Upper lobe of right lung (tissue), 1 donor: ENCODE results near the gene RETREG2. TPM values are rescaled to one million over a fixed set of nuclear protein-coding genes. Genes with fewer than 3 reads are reported as not detected.

Source experiments
- total RNA-seq: library from RNA; stranded (reverse); fragmentation: NEBNext Ultra II Directional; extraction: Animal tissue kit (Norgen Biotek cat#: 25700); gene quantifications from one replicate; pipeline ENCODE4 v1.2.1, GENCODE V29; 2021
- donor health status: DM: no; HTN: yes; CAD: no; lungs with severe emphysema.

The RETREG2 gene
- total RNA-seq, 1 donor from 2014 or later: 79.8 TPM

Other genes starting within 250 kb of the RETREG2 start
- not detected for gene CDK5R2, start 218.6 kb upstream of the RETREG2 start, total RNA-seq
- not detected for gene FEV, start 193.1 kb upstream of the RETREG2 start, total RNA-seq
- gene CRYBA2, start 184.9 kb upstream of the RETREG2 start, total RNA-seq: not detected
- not detected for gene CFAP65, start 136.8 kb upstream of the RETREG2 start, total RNA-seq
- 0.69 TPM for gene IHH, start 117.4 kb upstream of the RETREG2 start, total RNA-seq
- 14.3 TPM for gene NHEJ1, start 17.5 kb upstream of the RETREG2 start, total RNA-seq
- 3.1 TPM for gene SLC23A3, start 8.2 kb upstream of the RETREG2 start, total RNA-seq
- 64.0 TPM for gene CNPPD1, start 1.4 kb upstream of the RETREG2 start, total RNA-seq
- 41.2 TPM for gene ZFAND2B, start 28.5 kb downstream of the RETREG2 start, total RNA-seq
- gene ABCB6, start 40.7 kb downstream of the RETREG2 start, total RNA-seq: 18.2 TPM
- 48.2 TPM for gene ATG9A, start 51.4 kb downstream of the RETREG2 start, total RNA-seq
- gene ANKZF1, start 51.5 kb downstream of the RETREG2 start, total RNA-seq: 37.6 TPM
- gene GLB1L, start 67.2 kb downstream of the RETREG2 start, total RNA-seq: 10.0 TPM
- gene STK16, start 67.2 kb downstream of the RETREG2 start, total RNA-seq: 21.4 TPM
- gene TUBA4B, start 75.0 kb downstream of the RETREG2 start, total RNA-seq: not detected
- gene TUBA4A, start 75.6 kb downstream of the RETREG2 start, total RNA-seq: 45.4 TPM
- gene DNAJB2, start 101.1 kb downstream of the RETREG2 start, total RNA-seq: 79.4 TPM
- not detected for gene PTPRN, start 131.1 kb downstream of the RETREG2 start, total RNA-seq
- gene RESP18, start 154.5 kb downstream of the RETREG2 start, total RNA-seq: not detected
- 69.9 TPM for gene DNPEP, start 209.6 kb downstream of the RETREG2 start, total RNA-seq
- gene DES, start 240.1 kb downstream of the RETREG2 start, total RNA-seq: 59.4 TPM